Spleen (tissue), 7 donors: Measurements from ENCODE around the gene POLR3B.

Experiments
- CTCF ChIP-seq, 11 experiments: fragments of 200-600 bp in 7 of 11; fragments of 450-650 bp in 4 of 11; sonication (generic) in 4 of 11; IDR thresholded peaks in 8 of 11; conservative IDR thresholded peaks in 3 of 11; 1 replicate in 7 of 11; 2 replicates in 4 of 11; pipeline versions ENCODE4 v1.4.0 to v1.8.0; 2016 to 2021; ENCODE audit warnings: antibody characterized with exemption in 11 of 11, inconsistent platforms in 4 of 11, mild to moderate bottlenecking in 1 of 11
- POLR2A ChIP-seq, 3 donors: fragments of 450-650 bp; IDR thresholded peaks; one replicate each; pipeline ENCODE4 v1.5.1; 2017; ENCODE audit warnings: antibody characterized with exemption in 3 of 3, mild to moderate bottlenecking in 1 of 3
- POLR2AphosphoS5 ChIP-seq, 3 donors: sonication (generic); formaldehyde crosslinking; IDR thresholded peaks; one replicate each; pipeline ENCODE4 v1.5.1; 2017; ENCODE audit warnings: antibody characterized with exemption in 3 of 3
- donor health status: DM: no; HTN: no; CAD: no; lungs with moderate emphysema.
- donor health status: DM: no; HTN: no; CAD: no.
- donor health status: DM: no; HTN: no; CAD: no.

GRCh38 chr12:106360400-106360994 lies 2.9 kb downstream of the POLR3B start:
- TF ChIP-seq POLR2A (IDR thresholded peaks at IDR 0.05) (no peak), CTCF (IDR thresholded peaks at IDR 0.05 in 8 of 11, conservative IDR thresholded peaks at IDR 0.05 in 3 of 11) (no peak), POLR2AphosphoS5 (IDR thresholded peaks at IDR 0.05) (no peak)
